Measurements from ENCODE around the gene TSPAN9. TPM values are rescaled to one million over a fixed set of nuclear protein-coding genes. Genes with fewer than 3 reads are reported as not detected.

Gene TSPAN9
- total and polyA plus RNA-seq, 10 of the 15 experiments (the other 5 are each of a cell fraction or from before 2014, with no cell fraction given): 0.03 to 1.0 (median 0.12) TPM; not detected in 5

GRCh38 chr12:3139760-3140159, 62.6 kb downstream of the TSPAN9 start:
- H3K36me3 ChIP-seq (ENCODE audit: control insufficient read depth in 2 of 2, insufficient read depth in 2 of 2, low read length in 1 of 2): no peaks in the 10 kb centered on the region
- FAIRE-seq: no peak
- no peak overlapping the region for H3K4me3 ChIP-seq
- intact Hi-C loops (cut with micrococcal nuclease; ENCODE audit: unreplicated experiment): no loop called here
- no TSS peak for BruUV-seq (replicated peaks)
- H3K9ac ChIP-seq (ENCODE audit: control insufficient read depth, insufficient read depth, low read length): no peak overlapping the region
- H3K27ac ChIP-seq (ENCODE audit: control insufficient read depth, insufficient read depth): no peak overlapping the region
- TF ChIP-seq SIN3A (IDR thresholded peaks at IDR 0.05; ENCODE audit: low read depth, low read length) (no peak), IRF4 (IDR thresholded peaks at IDR 0.05; ENCODE audit: low read depth, low read length) (no peak), RCOR1 (conservative IDR thresholded peaks at IDR 0.05; ENCODE audit: low read depth, low read length) (no peak), STAT1 (conservative IDR thresholded peaks at IDR 0.05) (no peak), HDAC2 (IDR thresholded peaks at IDR 0.05) (no peak), NR2C1 (IDR thresholded peaks at IDR 0.05) (no peak), PKNOX1 (IDR thresholded peaks at IDR 0.05) (no peak), POU2F2 (IDR thresholded peaks at IDR 0.05; ENCODE audit: borderline replicate concordance, low read depth, low read length) (no peak), E2F4 (IDR thresholded peaks at IDR 0.05; ENCODE audit: low read depth, low read length) (no peak), SKIL (IDR thresholded peaks at IDR 0.05; ENCODE audit: low read depth, poor library complexity, severe bottlenecking) (no peak), ZNF24 (IDR thresholded peaks at IDR 0.05) (no peak), ATF7 (IDR thresholded peaks at IDR 0.05; ENCODE audit: low read depth) (no peak), IRF5 (IDR thresholded peaks at IDR 0.05; ENCODE audit: borderline replicate concordance) (no peak), ELK1 (IDR thresholded peaks at IDR 0.05; ENCODE audit: low read depth, low read length) (no peak), RAD51 (IDR thresholded peaks at IDR 0.05) (no peak), ATF2 (IDR thresholded peaks at IDR 0.05; ENCODE audit: low read length) (no peak)
- H3K4me2 ChIP-seq (ENCODE audit: control insufficient read depth, insufficient read depth): no peak overlapping the region
- H3K27me3 ChIP-seq (replicated peaks in 1 of 2; ENCODE audit: control insufficient read depth in 2 of 2, insufficient read depth in 2 of 2, low read length in 1 of 2): peaks cover 0 to 4% of the 10 kb centered on the region in 2 experiments; a peak in 3 of 4 replicates
- H3K9me3 ChIP-seq (replicated peaks; ENCODE audit: control insufficient read depth, insufficient read depth, low read length): no peaks in the 10 kb centered on the region
- H3K79me2 ChIP-seq (ENCODE audit: control insufficient read depth, insufficient read depth, low read length): no peaks in the 10 kb centered on the region
- ChIA-PET CTCF (interaction anchor here (1.0 kb wide), 1 partner anchor 136 kb away, joined by 7 read pairs; no protein-coding TSS in a partner anchor), RAD21 (ENCODE audit: unreplicated experiment) (interaction anchor here (2.3 kb wide), 1 partner anchor 136 kb away, joined by 8 read pairs; no protein-coding TSS in a partner anchor), SMC1A (ENCODE audit: uncharacterized antibody, unreplicated experiment) (no interaction called here), POLR2A (no interaction called here)
- no peak overlapping the region for H2AFZ ChIP-seq (ENCODE audit: control insufficient read depth, low read depth, low read length)
- H4K20me1 ChIP-seq (ENCODE audit: control insufficient read depth, insufficient read depth): no peaks in the 10 kb centered on the region
- in situ Hi-C loops (cut with MboI): loop anchor here (5.0 kb wide), 1 partner anchor 68 kb away; no protein-coding TSS in a partner anchor
- WGBS (ENCODE audit: insufficient coverage, insufficient replicate concordance, low lambda C conversion rate, missing lambda C conversion rate): 21% methylated on average over 9 of the region's 9 CpGs
- ATAC-seq: no peak
- no peak for DNase-seq (ENCODE audit: low read depth, low spot score)
- H3K4me1 ChIP-seq (ENCODE audit: control insufficient read depth, insufficient read depth, low read length): no peaks in the 10 kb centered on the region
